Measurements from ENCODE around the gene SLC66A3.

Gene SLC66A3

DNA sequence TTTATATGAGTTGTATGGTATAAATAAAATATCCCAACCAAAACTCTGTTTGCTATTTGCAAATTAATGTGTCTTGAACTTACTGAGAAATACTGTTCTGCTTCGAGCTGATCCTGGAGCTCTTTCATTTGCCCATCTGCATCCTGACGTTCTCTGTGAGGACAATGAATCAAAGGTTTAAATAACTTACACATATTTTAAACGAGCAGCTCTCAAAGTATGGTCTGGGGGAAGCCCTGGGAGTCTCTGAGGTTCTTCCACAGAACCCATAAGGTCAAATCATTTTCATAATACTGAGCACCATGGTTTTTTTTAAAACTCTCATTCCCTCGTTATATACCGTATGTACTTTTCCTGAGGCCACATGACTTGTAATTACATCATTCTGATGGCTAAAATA is 46.7 kb downstream of the SLC66A3 start:
- TF ChIP-seq EZH2 (IDR thresholded peaks at IDR 0.05; ENCODE audit: borderline replicate concordance, low read depth, low read length, severe bottlenecking) (no peak), CTCF (IDR thresholded peaks at IDR 0.05; ENCODE audit: borderline replicate concordance, extremely low read depth, low read length, poor library complexity, severe bottlenecking) (no peak)
- Histone ChIP-seq H3K4me1 (ENCODE audit: insufficient read depth, low read length) (no peaks in the 10 kb centered on the region), H4K20me1 (ENCODE audit: insufficient read depth, low read length) (no peaks in the 10 kb centered on the region), H3K4me2 (ENCODE audit: insufficient read depth, low read length) (no peak overlapping the region), H3K36me3 (ENCODE audit: insufficient read depth, low read length) (peaks cover 55% of the 10 kb centered on the region), H3K4me3 (ENCODE audit: low read depth in 1 of 2, low read length in 2 of 2) (no peak overlapping the region), H3K9ac (ENCODE audit: low read depth, low read length) (no peak overlapping the region), H3K27ac (ENCODE audit: low read length) (no peak overlapping the region), H3K27me3 (ENCODE audit: insufficient read depth, low read length, poor library complexity) (no peaks in the 10 kb centered on the region), H3K79me2 (ENCODE audit: insufficient read depth, low read length) (no peaks in the 10 kb centered on the region), H2AFZ (ENCODE audit: low read depth, low read length) (no peak overlapping the region), H3K9me3 (ENCODE audit: insufficient read depth, low read length, severe bottlenecking) (no peaks in the 10 kb centered on the region)
- DNase-seq (no peak), ATAC-seq (ENCODE audit: insufficient read depth, low read depth) (no peak)

DNA sequence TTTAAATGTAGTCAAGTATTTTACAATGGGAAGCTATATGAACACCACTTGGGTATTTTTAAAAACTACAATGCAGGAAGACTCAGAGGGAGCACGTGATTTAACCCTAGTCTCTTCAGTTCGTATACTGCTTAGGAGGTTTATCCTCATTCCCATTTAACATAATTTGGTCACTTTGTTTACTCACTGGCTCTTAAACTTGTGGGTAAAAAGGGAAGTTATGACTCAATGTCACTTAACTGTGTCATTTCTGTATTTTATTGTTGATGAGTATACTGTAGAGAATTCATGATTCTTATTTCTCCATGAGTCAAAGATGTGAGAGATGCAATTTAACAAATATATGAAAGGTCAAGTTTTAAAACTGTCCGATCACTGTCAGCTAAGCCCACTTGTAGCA is 48.2 kb downstream of the SLC66A3 start:
- Histone ChIP-seq H3K27me3 (ENCODE audit: insufficient read depth, low read length, poor library complexity) (no peaks in the 10 kb centered on the region), H3K36me3 (ENCODE audit: insufficient read depth, low read length) (peaks cover 51% of the 10 kb centered on the region), H3K9me3 (ENCODE audit: insufficient read depth, low read length, severe bottlenecking) (no peaks in the 10 kb centered on the region), H4K20me1 (ENCODE audit: insufficient read depth, low read length) (no peaks in the 10 kb centered on the region), H3K79me2 (ENCODE audit: insufficient read depth, low read length) (no peaks in the 10 kb centered on the region), H3K4me1 (ENCODE audit: insufficient read depth, low read length) (no peaks in the 10 kb centered on the region), H3K27ac (ENCODE audit: low read length) (no peak overlapping the region), H2AFZ (ENCODE audit: low read depth, low read length) (no peak overlapping the region), H3K4me3 (ENCODE audit: low read depth in 1 of 2, low read length in 2 of 2) (no peak overlapping the region), H3K9ac (ENCODE audit: low read depth, low read length) (no peak overlapping the region), H3K4me2 (ENCODE audit: insufficient read depth, low read length) (no peak overlapping the region)
- TF ChIP-seq CTCF (IDR thresholded peaks at IDR 0.05; ENCODE audit: borderline replicate concordance, extremely low read depth, low read length, poor library complexity, severe bottlenecking) (no peak), EZH2 (IDR thresholded peaks at IDR 0.05; ENCODE audit: borderline replicate concordance, low read depth, low read length, severe bottlenecking) (no peak)
- ATAC-seq (ENCODE audit: insufficient read depth, low read depth) (no peak), DNase-seq (no peak)

GRCh38 chr2:11208083-11208482 is 52.8 kb downstream of the SLC66A3 start:
- no peak overlapping the region for H3K4me2 ChIP-seq (ENCODE audit: insufficient read depth, low read length)
- H3K9me3 ChIP-seq (ENCODE audit: insufficient read depth, low read length, severe bottlenecking): no peaks in the 10 kb centered on the region
- DNase-seq (no peak), ATAC-seq (ENCODE audit: insufficient read depth, low read depth) (no peak)
- H4K20me1 ChIP-seq (ENCODE audit: insufficient read depth, low read length): no peaks in the 10 kb centered on the region
- H3K27me3 ChIP-seq (ENCODE audit: insufficient read depth, low read length, poor library complexity): no peaks in the 10 kb centered on the region
- H3K4me1 ChIP-seq (ENCODE audit: insufficient read depth, low read length): no peaks in the 10 kb centered on the region
- no peak overlapping the region for H3K9ac ChIP-seq (ENCODE audit: low read depth, low read length)
- H3K27ac ChIP-seq (ENCODE audit: low read length): no peak overlapping the region
- H3K36me3 ChIP-seq (ENCODE audit: insufficient read depth, low read length): peaks cover 33% of the 10 kb centered on the region; the same call in 1 of the 2 replicates
- no peak overlapping the region for H2AFZ ChIP-seq (ENCODE audit: low read depth, low read length)
- H3K79me2 ChIP-seq (ENCODE audit: insufficient read depth, low read length): no peaks in the 10 kb centered on the region
- TF ChIP-seq EZH2 (IDR thresholded peaks at IDR 0.05; ENCODE audit: borderline replicate concordance, low read depth, low read length, severe bottlenecking) (no peak), CTCF (IDR thresholded peaks at IDR 0.05; ENCODE audit: borderline replicate concordance, extremely low read depth, low read length, poor library complexity, severe bottlenecking) (no peak)
- no peak overlapping the region for H3K4me3 ChIP-seq (ENCODE audit: low read depth in 1 of 2, low read length in 2 of 2)

DNA sequence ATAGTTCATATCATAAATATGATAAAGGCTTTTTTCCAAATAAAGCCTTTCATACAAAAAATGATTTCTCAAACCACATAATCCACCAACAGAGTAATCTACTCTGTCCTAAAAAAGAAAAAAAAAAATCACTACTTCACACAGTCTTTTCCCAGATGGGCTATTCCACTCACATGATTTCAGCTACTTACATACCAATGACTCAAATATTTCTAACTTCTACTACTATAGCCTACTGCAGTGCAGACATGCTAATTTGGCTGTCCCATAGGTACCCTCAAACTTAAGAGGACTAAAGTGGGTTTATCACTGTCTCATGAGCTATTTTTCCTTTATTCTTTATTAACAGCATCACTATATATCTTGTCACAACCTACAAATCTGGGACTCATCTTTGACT is 57.4 kb downstream of the SLC66A3 start:
- H3K9ac ChIP-seq (ENCODE audit: low read depth, low read length): no peak overlapping the region
- H3K36me3 ChIP-seq (ENCODE audit: insufficient read depth, low read length): peaks cover 59% of the 10 kb centered on the region

More for the DNA sequence above, 57.4 kb downstream of the SLC66A3 start:
- Histone ChIP-seq H2AFZ (ENCODE audit: low read depth, low read length) (no peak overlapping the region), H3K79me2 (ENCODE audit: insufficient read depth, low read length) (no peaks in the 10 kb centered on the region), H4K20me1 (ENCODE audit: insufficient read depth, low read length) (no peaks in the 10 kb centered on the region), H3K9me3 (ENCODE audit: insufficient read depth, low read length, severe bottlenecking) (no peaks in the 10 kb centered on the region), H3K4me3 (ENCODE audit: low read depth in 1 of 2, low read length in 2 of 2) (no peak overlapping the region), H3K27me3 (ENCODE audit: insufficient read depth, low read length, poor library complexity) (no peaks in the 10 kb centered on the region), H3K4me2 (ENCODE audit: insufficient read depth, low read length) (no peak overlapping the region), H3K4me1 (ENCODE audit: insufficient read depth, low read length) (no peaks in the 10 kb centered on the region), H3K27ac (ENCODE audit: low read length) (no peak overlapping the region)
- DNase-seq (no peak), ATAC-seq (ENCODE audit: insufficient read depth, low read depth) (no peak)
- TF ChIP-seq CTCF (IDR thresholded peaks at IDR 0.05; ENCODE audit: borderline replicate concordance, extremely low read depth, low read length, poor library complexity, severe bottlenecking) (no peak), EZH2 (IDR thresholded peaks at IDR 0.05; ENCODE audit: borderline replicate concordance, low read depth, low read length, severe bottlenecking) (no peak)
